Fibroblast of skin of left biceps (primary cell): ENCODE measurements around the gene HMGCS2.

ENCODE experiments used
- DNase-seq, 2 experiments: peaks; one replicate each; pipeline ENCODE4 v3.0.0-alpha.2; 2013; ENCODE audit warnings: low read depth in 2 of 2

HMGCS2 gene

DNA sequence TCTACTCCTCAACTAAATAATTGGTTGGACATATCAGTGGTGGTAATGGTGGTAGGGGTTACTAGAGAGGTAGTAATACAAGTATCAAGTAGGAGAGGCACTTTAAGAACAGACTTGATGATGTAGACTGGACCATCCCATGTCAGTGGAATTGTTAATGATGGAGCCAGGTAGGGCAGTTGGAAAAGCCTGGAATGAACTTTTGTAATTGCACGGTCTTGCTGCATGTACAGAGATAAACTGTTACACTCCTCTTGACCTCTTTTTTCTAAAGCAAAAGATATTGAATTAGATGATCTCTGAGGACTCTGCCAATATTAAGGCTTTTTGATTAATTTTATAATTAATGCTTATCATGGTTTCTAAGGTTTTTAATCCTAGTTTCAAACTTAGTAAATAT, 5.8 kb downstream of the HMGCS2 start:
- no peak for DNase-seq

DNA sequence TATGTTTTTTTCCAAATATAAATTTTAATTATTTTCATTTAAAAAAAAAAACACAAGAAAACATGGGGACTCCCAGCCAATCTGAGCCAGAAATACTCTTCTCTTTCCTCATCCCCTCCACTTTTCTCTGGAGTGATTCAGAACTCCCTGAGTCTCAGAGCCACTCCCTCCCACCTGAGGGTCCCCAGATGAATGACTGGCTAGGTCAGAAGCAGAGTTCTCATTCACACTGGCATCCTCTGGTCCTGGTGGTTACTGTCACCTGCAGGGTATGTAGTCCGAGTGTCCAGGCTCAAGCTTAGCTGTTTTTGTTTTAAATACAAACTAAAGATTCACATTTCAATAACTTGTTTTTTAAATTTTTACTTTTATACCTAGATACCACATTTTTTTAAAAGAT, 6.3 kb downstream of the HMGCS2 start:
- DNase-seq, result no peak

DNA sequence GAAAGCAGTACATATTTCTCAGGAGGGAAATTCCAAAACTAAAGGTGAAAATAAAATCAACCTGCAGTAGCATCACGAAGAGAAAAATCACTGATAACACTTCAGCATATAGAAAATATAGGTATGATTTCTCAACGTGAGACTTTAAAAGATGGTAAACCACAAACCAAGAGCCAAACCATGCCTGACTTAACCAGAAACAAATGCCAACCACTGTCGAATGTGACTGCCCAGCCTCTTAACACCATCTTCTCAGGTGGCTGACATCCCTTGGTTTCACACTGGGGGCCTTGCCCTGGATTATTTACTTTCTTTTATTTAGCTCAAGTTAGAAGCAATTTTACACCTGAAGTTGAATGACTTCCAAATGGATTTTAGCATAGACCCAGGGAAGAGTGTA, 10.1 kb downstream of the HMGCS2 start:
- DNase-seq, result no peak

DNA sequence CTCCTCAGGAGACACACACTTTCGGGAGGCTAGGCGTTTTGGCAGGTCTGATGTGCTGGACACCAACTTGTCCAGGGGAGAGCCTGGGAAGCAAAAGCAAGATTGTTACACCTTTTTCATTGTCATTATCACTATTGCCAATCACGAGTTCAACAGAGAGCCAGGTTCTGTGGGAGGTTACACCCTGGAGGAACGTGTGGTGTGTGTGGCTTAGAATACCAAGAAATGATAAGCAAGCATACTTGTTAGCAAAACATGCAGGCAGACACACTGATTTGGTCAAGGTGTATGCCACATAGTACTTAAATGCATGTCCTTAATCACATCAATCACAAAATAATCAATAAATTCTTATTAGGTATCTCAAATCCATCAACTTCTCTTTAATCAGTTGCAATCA, 16.1 kb downstream of the HMGCS2 start:
- DNase-seq, result no peak

DNA sequence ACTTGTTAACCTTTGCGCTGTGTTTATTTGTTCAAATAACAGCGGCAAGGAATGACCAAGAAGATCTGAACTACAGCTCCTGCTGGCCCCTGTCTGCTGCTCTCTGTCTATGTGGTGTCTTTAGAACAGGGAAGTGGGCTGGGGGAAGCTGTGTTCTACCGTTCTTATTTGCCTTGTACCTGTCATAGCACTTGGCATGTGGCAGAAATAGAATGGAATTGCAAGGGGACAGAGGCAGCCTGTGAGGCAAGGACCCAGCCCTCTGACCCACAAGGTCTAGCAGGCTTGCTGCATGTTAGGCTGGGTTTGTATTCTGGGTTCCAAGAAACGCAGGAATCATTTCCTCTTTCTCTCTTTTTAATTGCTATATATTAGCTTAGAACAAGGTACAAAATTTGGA, 20.7 kb downstream of the HMGCS2 start:
- DNase-seq, result no peak

DNA sequence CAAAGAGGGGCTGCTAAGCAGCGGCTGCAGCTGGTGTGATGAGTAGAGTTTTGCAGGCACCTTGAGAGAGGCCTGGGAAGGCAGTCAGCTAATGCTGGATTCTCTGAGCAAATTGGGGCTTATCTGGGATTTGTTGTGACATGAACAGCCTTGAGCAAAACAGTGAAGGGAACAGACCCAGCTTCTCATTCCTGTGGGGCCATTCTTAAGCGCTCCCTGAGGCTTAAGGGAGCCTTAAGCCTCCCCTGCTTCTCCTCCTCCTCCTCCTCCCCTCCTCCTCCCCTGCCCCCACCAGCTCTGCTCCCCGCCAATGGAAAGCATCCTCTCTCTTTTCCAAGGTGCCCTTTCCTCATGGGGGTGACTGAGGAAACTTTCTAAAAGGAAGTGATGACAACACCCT, 21.3 kb downstream of the HMGCS2 start:
- DNase-seq, result no peak

DNA sequence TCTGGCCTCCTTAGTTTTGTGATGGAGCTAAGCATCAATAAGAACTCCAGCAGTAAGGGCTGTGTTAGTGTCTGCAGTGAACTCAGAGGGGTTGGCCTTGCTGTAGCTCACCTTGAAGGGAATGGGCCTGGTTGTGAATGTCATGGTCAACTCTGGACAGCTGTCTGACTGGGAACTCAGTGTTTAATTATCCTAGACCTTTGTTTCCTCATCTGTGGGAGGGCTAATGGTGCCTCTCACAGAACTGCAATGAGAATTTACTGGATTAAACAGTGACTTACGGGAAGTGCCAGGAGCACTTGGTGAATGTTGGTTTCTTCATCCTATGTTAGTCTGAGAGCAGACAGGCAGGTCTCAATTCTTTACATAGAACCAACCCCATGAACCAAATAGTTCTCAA, 23.7 kb downstream of the HMGCS2 start:
- no peak for DNase-seq

DNA sequence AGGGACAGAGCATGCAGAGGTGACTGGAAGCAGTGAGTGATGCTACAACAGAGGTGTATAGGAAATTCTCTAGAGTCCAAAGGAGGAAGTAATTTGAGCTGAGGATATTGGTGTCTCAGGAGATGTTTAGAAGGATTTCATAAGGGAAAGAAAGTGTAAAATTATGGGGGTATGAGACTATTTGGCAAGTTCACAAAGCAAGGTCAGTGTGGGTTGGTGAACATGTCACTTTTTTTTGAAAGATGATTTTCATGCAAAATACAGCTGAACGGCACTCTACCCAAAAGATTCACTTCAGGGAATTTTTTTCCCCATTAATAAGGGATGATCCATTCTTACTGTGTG, 24.1 kb downstream of the HMGCS2 start:
- no peak for DNase-seq

DNA sequence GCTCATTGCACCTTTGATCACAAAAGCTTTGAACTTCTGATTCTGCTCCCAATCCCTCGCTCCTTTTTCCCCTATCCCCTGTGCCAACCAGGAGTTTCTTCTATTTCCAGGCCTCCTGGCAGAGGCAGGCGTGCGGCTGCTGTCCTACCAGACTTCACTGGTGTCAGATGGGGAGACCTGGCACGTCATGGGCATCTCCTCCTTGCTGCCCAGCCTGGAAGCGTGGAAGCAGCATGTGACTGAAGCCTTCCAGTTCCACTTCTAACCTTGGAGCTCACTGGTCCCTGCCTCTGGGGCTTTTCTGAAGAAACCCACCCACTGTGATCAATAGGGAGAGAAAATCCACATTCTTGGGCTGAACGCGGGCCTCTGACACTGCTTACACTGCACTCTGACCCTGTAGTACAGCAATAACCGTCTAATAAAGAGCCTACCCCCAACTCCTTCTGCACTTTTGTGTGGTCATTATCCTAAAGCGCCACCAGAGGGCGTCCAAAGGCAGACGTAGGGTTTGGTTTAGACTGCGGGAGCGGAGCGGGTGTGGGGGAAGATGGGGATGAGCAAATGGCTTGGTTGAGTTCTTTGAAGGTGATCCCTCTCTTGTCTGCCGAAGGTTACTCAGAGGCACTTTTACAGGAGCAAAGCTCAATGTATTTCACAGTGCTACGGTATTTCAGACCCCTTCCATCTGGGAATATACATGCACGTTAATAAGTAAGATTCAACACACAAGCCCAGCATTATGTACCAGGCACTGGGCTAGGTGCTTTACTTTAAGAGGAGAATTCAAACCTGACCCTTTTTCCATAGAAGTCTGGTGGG, 24.7 kb downstream of the HMGCS2 start:
- DNase-seq, result peak; percentile 36 to 38

DNA sequence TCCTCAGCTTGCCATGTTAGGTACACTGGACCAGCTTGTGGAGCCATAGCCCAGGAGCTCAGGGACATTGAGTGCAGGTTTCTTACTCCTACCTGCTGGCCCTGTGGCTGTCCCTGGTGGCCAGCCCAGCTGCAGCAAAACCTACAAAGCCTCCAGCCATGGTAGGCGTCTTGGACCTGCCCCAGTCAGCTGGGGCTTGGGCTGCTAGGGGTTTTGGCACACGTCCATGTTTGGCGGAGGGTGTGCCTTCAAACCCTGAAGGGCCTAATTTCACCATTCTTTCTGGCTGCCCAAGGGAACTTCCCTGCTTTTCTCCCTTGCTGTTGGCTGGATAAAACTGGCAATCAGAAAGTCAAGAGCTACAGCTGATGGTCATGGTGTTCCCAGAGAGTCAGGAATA, 25.4 kb downstream of the HMGCS2 start:
- DNase-seq, result no peak

DNA sequence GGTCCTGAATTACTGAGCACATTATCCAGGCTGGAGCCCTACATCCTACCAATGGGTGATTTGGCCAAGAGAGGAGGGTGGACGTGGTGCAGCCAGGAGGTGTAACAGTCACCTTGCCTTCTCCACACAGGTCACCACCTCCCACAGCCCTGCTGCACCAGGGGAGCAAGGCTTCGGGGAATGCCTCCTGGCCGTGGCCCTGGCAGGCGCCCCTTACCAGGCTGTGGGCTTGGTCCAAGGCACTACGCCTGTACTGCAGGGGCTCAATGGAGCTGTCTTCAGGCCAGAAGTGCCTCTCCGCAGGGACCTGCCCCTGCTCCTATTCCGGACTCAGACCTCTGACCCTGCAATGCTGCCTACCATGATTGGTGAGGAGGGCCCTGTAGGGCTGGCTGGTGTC, 26.0 kb downstream of the HMGCS2 start:
- DNase-seq, result no peak

DNA sequence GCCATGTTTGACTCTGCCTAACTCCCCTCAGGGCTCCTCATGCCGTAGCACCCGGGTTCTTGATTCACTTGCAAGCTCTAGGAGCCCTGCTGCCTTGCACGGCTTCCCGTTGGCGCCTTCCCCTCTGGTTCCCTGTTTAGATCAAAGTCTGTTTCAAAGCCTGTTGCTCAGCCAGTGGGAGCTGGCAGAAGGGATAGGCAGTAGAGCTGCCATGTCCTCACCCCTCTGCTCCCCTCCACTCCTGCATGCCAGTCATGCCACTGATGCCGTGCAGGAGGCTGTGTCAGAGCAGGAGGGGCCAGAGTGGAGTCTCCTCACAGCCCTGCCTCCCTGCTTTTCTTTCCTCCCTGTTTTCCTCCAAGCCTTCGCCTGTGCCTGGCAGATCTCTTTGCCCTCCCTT, 26.5 kb downstream of the HMGCS2 start:
- DNase-seq, result no peak

DNA sequence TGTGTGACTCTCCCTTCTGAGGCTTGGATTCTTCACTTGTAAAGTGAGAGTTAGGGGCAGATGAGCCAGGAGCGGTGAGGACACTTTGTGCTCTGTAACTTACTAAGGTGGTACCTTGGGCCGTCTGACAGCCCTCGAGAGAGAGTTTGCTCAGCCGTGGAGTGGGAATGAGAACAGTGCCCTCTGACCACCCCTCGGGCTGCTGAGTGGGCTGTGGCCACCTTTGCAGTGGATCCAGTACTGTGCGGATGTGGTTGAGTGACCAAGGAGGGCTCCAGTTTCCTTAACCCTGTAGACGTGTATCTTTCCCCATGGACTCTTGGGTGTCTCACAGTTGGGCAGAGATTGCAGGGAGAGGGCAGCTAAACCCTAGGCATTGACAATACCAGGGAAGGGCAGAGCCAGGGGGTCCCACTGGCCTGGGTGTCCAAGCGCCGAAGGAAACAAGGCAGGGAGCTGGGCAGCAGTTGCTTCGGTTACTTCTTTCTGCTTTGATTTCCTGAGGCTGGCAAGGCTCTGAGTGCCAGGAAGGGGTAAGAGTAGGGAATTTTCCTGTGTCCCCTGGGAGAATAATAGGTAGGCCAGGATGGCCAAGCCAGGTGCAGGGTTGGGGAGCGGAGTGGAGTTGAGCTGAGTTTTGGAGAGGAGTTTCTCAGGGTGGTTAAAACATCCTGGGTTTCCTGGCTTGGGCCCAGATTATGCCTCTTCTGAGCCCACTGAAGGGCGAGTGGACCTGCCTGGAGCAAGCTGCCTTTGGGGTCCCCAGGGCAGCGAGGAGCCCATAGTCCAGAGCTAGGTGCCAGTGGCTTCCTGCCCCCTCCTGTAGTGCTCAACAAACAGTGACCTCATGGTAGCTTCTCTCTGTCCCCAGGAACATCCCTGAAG, 27.6 kb downstream of the HMGCS2 start:
- DNase-seq, result no peak

DNA sequence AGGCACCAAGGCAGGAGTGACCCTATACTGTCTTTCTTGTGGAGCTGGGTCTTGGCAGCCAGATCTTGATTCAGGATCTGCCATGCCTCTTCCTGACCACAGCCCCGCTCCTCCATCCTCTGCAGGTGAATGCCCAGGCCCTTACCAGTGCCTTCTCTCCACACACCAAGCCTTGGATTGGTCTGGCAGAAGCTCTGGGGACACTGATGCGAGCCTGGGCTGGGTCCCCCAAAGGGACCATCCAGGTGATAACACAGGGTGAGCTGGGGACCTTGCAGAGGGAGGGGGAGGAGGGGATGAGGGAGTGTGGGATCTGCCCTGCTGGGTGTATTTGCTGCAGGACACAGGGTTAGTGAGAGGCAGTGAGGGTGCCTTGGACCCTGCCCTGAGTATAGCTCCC, 28.4 kb downstream of the HMGCS2 start:
- DNase-seq, result no peak

DNA sequence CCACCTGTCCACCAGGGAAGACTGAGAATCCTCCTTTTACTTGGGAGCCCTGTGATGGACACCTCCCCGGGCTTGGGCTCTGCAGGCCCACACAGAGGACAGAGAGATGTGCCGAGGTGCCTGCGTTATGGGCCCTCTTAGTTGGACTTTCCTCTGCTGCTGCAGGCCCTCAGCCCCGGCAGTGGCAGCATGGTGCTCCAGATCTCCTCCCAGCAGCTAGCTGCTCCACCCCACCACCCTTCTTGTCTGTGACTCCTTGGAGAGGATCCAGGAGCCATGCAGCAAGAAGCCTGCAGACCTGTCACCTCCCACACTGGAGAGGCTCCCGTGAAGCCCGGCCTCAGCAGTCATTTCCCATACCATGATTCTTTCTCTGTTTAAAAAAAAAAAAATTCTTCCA, 29.6 kb downstream of the HMGCS2 start:
- DNase-seq, result no peak

DNA sequence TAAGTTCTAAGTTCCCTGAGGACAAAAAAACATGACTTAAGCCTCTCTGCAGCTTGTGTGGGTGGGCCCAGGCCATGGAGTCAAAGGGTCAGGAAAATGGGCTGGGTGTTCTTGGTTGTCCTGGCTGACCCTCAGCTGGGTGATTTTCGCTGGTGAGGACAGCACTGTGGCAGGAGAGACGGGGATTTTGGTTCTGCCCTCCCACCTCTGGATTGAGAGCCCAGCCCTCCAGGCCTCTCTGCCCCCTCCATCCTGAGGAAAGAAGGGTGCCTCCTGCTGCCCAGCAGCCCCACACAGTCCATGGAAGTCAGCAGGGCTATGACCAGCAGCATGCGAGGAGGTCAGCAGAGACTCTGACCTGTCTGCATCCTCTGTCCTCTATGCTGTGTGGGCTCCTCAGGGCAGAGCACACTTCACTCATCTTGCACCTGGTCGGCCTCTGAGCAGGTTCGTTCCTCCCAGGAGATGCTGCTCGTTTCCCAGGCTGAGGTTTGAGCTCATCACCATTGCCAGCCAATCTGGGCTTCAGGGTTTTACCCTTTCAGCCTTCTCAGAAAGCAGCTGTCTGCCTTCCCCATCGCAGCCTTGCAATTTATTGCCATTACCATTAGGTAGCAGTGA, 30.5 kb downstream of the HMGCS2 start:
- DNase-seq, result no peak

DNA sequence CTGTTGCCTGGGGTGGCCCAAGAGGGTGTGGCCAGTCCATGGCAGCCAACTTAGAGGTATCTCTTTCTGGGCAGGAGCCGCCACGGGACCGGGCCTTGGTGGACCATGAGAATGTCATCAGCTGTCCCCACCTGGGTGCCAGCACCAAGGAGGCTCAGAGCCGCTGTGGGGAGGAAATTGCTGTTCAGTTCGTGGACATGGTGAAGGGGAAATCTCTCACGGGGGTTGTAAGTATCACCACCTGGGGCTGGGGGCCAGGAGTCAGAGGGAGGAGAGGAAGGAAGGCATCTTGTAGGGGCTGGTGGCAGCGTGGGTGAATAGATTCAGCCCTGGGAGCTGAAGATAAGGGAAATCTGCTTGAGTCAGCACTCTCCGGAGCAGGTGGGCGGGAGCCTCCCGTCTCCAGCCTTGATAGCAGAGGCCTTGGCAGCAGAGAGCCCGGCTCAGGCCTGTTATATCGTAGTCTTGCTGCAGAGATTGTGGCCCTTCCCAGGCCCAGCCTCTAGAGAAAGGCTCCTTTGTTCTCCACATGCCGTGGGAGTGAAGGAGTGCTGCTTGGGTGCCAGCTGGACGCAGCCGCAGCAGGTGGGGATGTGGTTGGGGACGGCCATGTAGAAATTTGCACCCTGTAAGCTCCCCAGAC, 31.5 kb downstream of the HMGCS2 start:
- no peak for DNase-seq

DNA sequence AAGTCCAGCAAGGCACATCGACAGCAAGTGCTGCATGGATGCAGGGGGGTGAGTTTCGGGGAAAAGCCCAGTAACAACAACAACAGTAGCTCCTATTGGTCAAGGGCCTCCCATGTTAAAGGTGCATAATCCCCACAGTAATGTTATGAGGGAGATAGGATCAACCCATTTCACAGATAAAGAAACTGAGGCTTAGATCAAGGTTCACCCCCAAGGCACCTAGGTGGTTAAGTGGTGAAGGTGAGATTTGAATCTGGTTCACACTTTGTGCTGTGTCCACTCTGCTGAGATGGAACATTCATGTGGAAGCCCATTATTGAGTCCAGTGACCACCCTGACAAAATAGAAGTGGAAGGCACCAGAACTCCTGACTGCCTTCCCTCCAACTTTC, 32.1 kb downstream of the HMGCS2 start:
- no peak for DNase-seq

DNA sequence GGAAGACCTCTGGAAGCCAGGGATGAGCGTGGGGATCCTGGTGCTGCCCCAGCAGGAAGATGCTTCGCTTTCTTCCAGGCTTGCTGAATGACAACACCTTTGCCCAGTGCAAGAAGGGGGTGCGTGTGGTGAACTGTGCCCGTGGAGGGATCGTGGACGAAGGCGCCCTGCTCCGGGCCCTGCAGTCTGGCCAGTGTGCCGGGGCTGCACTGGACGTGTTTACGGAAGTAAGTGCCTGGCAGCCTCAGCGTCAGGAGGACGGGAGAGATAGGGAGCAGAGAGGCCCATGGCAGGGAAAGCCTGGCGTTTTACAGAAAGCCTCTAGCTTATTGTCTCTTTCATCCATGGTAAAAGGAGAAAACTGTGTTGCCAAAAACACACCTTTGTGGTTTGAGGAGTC, 33.5 kb downstream of the HMGCS2 start:
- no peak for DNase-seq

DNA sequence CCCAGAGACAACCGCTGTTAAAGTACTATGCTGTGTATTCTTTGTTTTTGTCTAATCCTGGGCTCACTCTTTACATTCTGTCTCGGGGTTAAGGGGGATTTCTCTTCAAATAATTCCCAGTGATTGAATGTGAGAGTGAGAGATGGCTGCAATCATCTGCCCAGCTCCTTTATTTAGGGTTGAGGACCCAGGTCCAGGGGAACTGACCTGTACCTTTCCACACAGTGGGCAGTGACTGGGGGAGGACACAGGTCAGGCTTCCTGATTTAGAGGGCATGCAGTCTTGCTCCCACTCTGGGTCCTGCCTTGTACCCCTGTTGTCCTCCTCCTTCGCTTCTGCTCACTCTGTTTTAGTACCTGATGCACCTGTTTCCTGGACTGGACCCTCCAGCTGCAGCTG, 35.0 kb downstream of the HMGCS2 start:
- no peak for DNase-seq

DNA sequence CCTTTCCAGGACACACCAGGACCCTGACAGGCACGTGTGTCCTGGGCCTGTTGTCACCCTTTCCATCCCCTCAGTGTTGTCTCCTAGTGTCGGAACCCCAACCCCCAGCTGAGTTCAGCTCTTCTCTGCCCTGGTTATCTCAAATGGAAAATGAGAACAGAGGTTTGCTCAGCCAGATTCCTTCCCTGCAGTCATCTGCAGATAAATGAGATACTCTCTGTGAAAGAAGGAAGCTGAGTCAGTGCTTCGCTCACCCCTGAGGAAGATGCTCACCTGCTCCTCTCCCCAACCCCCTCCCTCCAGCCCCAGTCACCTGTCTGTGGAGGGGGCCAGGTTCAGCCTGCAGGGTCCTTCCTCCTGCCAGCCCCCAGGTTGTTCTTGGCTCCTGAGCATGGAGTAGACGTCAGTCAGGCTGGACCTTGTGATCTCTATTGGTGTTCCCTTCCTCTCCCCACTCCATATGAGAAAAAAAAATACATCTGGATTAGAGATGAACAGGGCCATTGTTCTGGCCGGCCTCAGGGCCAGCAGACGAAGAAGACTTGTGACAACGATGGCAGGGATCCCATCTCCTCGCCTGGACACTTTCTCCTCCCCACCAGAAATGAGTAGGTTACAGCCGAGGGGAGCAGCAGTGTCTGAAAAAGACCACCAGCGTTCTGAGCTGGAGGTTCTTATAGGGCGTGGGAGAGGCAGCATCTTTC, 36.1 kb downstream of the HMGCS2 start:
- DNase-seq, result no peak
